ENCODE results near the gene ROPN1L.

ROPN1L gene

DNA sequence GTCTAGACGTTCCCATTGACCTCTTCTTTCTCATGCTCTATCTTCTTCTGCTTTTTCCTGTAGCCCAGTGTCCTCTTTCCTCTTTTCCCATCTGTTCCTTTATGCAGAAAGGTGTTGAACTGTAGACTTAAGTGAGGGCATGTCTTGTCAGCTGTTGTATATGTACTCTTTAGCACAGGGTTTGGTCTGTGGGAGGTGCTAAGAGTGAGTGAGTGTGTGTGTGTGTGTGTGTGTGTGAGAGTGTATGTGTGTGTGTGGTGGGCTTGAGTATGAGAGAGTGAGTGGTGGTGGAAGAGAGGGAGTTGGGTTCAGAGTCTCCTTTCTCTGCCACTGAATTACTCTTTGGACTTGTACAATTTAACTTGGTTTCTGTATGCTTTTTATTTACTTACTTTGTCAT lies 10.3 kb upstream of the ROPN1L start:
- DNase-seq (ENCODE audit: low spot score), result no peak

DNA sequence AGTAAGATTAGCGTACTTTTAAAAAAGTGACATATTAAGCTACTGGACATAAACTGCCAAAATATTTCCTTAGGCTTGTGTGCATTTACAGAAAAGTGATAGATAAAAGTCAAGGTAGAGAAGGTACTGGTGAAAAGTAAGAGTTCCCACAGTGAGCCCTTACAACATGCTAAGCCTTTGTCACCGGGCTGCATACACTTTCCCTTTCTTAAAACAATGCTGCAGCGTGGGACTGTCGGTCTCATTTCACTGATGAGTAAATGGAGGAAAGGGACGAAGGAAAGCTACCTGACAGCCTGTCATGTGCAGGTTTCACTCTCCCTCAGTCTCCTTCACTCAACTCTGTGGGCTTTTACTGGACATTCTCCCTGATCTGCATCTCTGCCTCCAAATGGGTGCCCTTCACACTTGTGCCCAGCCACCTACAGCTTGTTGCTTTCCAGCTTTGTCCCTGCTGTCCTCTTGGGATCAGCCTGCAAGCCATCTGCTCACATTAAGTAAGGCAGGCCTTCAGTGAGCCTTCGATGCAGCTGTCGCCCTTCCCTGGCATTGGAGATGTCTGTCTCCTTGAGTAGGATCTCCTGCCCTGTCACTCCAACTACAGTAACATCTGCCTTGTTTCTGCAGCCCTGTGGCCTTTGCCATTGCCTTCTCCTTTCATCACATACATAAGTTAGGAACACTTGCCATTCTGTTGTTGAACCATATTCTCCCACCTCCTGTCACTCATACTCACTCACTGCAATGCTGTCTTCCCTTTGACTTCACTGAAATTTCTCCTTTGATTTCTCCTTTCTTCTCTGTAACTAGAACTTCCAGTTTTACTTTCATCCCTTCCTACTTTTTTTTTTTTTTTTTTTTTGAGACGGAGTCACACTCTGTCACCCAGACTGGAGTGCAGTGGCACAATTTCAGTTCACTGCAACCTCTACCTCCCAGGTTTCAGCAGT lies 9.3 kb upstream of the ROPN1L start:
- DNase-seq (ENCODE audit: low spot score), result no peak

DNA sequence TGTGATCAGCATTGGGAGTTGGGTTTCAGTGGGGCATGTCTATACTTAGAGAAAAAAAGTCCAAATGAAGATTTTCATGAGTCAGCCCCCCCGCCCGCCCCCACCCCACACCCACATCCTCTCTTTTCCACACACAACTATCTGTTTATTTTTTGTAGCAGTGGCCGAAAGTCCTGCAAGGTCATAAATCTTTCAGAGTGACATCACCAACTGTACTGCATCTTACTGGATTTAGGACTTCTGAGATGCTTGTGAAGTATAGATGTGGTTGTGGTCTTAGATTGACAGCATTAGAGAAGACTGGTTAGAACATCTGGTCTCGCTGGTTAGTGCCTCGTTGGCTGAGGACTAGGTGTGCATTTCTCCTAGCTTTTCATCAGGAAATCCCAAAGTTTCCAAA lies 7.3 kb upstream of the ROPN1L start:
- no peak for DNase-seq (ENCODE audit: low spot score)

DNA sequence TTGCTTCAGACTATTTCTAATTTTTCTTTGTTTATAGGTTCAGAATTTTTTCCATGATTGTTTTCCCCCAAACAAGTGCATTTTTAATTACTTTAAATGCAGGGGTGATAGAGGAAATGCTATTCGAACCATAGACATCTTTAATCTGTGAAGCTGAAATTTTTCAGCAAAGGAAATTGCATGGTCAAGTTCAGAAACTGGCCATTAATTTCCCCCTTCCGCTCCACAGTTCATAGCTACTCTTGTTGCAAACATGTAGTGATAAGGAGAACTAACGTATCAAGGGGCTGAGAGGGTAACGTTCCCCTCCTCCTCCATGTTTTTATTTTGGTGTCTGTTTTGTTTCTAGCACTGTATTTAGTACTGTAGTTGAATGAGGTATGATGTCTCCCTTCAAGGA lies 3.4 kb upstream of the ROPN1L start:
- no peak for DNase-seq (ENCODE audit: low spot score)

DNA sequence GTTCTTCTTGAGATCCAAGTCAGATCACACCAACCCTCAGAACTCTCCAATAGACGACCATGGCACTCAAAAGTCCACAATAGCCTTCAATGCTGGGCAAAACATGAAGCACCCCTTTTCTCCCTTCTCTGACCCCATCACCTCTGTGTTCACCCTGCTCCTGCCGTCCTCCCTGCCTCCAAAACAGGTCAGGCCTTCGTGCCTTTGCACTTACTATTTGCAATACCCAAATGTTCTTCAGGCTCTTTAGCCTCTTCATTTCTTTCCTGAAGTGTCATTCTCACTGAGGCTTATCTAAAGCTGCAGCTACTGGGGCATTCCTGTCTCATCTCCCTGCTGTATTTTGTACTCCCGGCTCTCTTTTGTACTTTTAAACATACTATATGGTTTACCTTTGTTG lies 2.0 kb upstream of the ROPN1L start:
- DNase-seq (ENCODE audit: low spot score), result no peak

DNA sequence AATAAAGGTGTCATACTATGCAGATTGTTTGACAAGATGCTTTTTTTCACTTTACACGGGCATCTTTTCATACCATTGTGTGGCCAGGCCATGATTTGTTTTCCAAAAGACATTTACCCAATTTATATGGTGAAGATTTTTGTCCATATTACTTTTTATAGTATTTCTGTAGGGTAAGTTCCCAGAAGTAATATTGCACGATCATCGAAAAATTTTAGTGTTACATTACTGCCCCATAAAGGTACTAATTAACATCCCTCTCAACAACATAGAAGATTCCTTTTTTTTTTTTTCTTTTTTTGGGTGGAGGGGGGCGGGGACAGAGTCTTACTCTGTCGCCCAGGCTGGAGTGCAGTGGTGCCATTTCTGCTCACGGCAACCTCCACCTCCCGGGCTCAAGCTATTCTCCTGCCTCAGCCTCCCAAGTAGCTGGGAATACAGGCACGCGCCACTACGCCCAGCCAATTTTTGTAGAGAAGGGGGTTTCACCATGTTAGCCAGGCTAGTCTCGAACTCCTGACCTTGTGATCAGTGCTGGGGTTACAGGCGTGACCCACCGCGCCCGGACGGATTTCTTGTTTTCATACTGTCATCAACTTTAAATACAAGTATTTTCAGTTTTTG lies 1.2 kb upstream of the ROPN1L start:
- DNase-seq (ENCODE audit: low spot score), result no peak

DNA sequence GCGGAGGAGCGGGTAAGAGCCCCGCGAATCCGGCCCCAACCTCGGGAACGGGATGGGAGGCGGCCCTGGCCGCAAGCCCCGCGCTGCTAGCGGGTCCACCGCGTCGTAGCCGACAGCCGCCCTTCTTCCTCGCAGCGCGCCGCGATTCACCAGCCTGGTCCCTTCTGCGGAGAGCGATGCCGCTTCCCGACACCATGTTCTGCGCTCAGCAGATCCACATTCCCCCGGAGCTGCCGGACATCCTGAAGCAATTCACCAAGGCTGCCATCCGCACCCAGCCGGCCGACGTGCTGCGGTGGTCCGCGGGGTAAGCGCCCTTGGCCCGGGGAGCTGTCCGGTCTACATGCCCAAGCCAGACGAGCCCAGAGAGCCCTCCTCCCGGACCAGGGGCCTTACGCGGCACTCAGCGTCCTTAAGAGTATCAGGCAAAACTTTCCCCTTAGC lies 335 bp downstream of the ROPN1L start:
- DNase-seq (ENCODE audit: low spot score), result no peak

DNA sequence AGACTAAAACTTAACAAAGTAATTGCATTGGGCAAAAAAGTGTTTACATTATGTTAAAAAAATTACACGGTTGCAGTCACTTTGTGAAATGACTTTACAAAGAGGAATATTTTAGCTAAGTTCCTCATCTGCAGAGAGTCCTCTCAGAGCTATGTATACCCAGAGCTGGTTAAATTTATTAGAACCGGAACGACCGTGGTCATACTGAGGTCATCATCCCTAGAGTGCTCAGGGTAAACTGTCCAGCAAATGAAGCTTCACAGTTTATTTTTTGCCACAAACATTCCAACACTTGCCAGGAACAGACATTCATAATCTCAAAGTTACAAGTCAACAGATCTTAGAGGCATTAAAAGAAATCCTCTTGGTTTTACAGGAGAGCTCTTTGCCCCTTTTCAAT lies 897 bp downstream of the ROPN1L start:
- no peak for DNase-seq (ENCODE audit: low spot score)

DNA sequence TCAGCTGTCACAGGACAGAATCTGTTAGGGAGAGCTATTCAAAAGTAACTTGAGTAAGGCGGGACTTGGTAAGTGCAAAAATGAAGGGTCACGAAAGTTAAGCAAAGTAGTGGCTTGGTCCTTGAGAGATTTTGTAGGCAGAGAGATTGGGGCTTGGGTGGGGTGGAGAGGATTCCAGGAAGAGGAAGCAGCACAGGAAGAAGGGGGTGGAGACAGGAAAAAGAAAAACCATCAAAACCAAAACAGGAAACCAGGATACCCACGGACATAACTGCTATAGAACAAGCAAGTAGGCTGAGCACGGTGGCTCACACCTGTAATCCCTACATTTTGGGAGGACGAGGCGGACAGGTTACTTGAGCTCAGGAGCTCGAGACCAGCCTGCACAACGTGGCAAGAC lies 3.7 kb downstream of the ROPN1L start:
- DNase-seq (ENCODE audit: low spot score), result peak; percentile 54

DNA sequence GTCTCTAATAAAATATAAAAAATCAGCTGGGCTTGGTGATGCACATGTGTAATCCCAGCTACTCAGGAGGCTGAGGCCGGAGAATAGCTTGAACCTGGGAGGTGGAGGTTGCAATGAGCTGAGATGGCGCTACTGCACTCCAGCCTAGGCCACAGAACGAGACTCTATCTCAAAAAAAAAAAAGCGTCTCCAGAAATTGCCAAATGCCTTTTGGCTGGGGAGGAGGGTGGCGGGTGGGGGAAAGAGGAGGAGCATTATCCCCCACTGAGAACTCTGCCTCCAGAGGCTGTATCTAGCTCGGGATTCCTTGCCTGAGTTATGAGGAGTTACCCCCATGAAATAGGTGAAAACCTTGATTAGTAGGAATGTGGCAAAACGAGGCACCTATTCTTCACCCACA lies 4.8 kb downstream of the ROPN1L start:
- DNase-seq (ENCODE audit: low spot score), result no peak

DNA sequence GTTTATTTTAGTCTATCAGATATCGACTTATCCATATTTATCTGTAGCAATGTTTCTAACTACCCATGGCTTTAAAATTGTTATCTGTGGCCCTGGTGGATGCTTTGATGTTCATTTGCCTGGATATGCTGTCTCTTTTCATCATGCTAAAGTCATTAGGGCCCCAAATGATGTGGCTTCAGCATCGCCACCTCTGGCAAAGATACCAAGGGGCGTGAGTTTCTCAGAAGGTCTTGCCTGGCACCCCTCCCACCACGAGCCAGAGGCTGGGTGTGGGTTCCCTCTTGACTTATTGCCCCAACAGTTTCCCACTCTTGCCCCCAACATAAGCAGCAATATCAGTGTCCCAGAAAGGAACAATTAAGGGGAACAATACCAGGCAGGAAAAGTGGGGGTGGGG lies 5.4 kb downstream of the ROPN1L start:
- no peak for DNase-seq (ENCODE audit: low spot score)

DNA sequence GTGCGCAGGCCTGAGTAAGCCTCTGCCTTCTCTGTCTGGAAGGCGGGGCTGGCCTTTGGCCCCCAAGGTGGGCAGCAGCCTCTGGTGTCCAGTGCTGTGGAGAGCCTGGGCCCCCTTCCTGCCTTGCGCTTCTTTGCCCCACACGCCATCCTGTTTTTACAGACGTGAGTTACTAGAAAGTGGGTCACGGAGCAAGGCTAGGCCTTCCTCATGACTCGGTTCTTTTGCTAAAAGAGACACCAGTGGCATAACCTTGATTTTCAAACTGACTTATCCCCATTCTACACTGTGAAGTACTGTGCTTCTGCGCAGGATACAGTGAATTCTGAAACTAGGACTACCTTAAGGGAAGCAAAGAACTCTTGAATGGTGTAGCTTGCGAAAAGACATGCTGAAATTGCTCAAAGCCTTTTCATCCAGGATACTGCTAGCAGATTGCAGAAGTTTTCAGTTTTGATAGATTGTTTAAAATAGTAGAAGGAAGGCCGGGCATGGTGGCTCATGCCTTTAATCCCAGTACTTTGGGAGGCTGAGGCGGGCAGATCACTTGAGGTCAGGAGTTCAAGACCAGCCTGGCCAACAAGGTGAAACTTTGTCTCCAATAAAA lies 7.2 kb downstream of the ROPN1L start:
- DNase-seq (ENCODE audit: low spot score), result no peak

DNA sequence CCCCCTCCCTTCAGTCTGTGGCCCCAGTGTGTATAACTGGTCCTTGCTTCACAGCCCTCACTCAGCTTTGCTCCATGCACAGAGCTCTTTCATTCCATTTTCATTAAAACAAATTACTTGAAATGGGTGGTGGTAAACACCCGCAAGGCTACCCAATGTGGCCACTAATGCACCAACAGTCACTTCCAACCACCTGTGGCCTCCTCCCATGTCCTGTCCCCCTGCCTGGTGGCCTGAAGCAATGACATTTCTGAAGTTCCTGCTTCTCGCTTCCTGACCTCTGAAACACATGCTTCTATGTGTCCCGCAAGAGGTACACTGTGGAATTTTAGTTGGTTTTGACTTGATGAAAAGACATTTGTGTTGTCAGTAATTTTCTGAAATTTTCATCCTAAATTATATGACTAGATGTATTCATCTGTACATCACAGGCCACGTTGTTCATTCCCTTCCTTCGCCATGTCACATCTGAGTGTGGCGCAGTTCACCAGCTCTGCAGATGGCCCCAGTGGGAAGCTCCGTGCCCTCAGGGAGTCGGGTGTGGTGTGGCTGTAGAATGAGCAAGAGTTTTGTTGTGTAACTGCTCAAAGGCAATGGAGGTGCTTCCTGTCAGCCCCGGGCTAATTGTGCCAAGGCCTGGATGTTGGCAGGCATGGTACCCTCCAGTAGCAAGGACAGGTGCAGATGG lies 9.6 kb downstream of the ROPN1L start:
- no peak for DNase-seq (ENCODE audit: low spot score)

DNA sequence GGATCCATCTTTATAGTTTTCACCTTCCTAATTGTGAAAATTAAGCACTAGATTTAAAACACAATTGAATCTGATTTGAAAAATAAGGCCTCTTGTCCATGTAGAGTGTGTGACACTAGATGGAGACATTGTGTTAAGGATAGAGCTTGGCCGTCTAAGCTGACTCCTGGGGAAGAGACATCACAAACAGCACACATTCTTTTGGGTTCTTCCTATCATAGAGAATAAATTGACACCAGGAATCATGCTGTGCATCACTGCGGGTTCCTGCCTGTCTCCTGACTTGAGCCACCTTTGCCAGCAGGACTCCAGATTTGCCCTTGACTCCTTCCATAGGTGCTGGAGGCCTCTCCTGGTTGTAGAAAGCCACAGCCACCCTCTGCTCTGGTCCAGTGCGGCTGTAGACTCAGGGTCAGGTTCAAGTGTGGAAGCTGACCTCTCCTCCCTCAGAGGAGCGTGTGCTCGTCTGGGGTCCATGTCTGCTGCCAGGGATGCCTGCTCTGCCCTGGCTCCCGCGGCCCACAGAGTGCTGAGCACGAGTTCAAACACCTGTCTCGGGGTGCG lies 11.2 kb downstream of the ROPN1L start:
- DNase-seq (ENCODE audit: low spot score), result peak; percentile 53

DNA sequence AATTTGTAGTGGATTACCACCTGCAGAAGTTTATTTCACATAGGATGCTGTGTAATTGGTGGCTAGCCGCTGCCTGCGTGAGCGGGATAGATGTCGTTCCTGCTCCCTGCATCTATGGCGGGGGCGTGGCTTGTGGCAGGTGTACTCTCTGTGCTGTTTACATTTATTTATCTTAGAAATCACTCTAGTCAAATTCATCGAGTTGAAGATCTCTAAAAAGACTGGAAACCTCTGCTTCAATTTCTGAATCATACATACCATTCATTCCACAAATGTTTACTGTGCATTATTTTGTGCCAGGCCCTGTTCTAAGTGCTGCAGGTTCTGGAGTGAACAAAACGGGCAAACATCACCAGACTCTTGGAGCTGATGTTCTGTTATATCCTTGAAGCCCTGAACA lies 11.9 kb downstream of the ROPN1L start:
- DNase-seq (ENCODE audit: low spot score), result no peak

DNA sequence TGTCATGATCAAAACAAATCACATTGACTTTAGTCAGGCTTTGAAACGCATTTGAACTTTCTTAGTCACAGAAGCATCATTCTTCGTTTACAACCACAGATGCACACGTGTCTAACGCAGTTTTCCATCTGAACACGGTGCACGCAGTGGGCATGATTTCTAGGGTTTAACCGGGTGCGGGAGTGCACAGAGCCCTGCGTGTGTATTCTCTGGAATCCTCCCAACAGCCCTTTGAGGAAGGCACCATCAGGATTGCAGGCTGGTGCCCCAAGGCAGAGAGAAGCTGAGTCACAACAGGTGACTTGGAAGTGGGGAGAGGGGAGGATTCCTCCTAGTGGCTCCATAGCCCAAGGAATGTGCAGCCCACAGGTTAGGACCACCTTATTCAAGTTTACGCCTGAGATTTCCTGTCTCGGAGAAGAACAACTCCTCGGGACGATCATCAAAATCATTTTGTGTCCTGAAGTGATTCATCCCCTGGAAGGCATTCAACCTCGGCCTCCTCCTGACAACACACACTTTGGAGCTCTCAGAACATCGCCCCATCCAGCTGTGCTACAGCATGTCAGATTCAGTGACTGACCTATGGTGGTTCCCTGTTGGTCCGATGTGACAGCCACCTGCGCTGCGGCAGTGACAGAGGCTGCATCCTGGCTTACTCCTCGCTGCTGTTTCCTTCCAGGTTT lies 13.1 kb downstream of the ROPN1L start:
- no peak for DNase-seq (ENCODE audit: low spot score)

DNA sequence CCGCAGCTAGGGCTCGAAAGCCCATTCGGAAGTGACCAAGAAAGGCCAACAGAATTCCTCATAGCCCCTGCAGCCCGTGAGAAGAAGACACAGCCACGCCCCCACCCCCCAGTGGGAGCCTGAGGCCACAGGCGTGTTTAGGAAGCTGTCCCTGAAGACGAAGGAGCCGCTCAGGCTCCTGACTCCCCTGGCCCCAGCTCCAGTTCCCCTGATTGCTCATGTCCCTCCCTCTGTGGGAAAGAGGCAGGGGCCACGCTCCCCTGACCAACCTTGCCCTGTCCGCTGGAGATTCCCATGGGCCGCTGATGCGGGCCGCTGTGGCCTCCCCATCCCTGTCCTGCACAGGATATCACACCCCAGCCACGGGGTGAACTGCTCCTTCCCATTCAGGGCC lies 13.6 kb downstream of the ROPN1L start:
- no peak for DNase-seq (ENCODE audit: low spot score)

DNA sequence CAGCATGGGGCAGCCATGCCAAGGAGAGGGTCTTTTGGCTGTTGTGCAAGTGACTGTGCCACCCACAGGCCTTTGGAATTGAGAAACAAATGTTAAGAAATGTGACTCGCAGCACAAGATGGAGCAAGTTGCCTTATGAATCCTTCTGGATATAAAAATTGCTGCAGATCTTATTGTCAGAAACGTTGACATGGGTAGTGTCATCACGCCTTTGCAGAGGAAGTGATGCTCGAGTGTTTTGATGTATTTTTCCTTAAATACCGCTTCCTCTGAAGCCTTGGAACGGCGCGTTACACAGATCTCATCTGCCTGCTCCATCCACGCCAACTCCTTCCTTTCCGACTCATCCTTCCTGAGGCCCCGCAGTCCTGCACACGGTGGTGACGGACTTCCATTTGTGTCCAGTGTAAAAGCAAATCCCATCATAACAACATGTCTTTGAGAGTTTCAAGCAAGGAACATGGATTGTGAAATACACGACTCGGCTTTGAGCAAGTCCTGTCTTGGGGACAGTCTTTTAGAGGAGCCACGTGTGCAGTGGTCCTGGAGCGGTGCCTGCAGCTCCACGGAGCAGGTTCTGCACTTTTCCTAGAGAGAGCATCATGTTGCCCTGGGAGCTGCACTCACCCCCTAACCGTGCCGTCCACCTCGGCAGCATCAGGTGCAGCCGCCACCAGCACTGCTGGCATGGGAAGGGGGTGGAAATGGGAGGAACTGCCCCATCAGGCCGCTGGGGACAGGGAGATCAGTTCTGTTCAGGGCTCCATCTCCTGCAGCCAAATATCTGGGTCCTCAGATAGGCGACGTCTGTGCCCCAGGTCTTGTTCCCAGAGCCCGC lies 15.1 kb downstream of the ROPN1L start:
- no peak for DNase-seq (ENCODE audit: low spot score)

DNA sequence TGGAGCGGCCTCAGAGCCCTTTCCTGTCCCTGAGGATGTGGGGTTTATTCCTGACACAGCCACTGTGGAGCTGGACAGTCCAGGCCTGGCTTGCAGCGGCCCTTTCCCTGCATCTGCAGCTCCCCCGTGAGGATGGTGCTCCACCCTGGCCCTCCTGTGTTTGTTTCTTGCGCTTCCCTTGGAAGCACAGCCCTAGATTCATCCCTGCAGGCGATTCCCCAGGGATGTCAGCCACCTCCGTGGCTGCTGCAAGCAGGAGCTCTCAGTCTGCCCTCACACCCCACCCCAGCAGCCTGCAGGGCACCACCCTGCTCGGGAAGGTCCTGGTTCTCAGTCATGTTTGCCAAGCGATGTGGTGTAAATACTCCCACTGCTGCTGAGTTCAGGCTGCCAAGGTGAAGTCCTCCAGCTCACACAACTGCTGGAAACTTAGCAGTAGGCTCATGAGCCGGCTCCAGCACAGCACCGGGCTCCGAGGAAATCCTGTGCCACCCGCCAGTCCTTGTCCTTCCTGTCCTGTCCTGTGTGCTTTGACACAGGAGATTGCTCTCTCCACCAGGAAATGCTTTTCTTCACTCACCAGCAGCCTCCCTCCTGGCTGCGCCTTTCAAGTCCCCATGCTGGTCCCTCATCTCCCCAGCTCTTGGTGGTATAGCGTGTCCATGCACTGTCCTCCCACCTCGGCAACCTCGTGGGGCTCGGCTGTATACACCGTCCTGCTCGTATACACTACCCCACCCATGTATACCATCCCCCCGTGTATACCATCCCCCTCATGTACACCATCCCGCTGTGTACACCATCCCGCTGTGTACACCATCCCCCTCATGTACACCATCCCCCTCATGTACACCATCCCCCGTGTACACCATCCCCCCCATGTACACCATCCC lies 16.2 kb downstream of the ROPN1L start:
- DNase-seq (ENCODE audit: low spot score), result no peak
